GM23338 (cell line): Measurements from ENCODE around the gene RNF6.

Experiments used
- CREB1 ChIP-seq: fragments of 250-450 bp; sonication (Bioruptor Pico); IDR thresholded peaks from 2 replicates; pipeline ENCODE4 v1.5.0; 2020; ENCODE audit warnings: low read depth, mild to moderate bottlenecking, moderate library complexity
- CTCF ChIP-seq, 2 experiments: fragments of 200-600 bp in 1 of 2; sonication (generic) in 1 of 2; conservative IDR thresholded peaks; 2 replicates each; pipeline versions ENCODE4 v1.5.1 to v1.6.1; 2016 to 2017; ENCODE audit warnings: antibody characterized with exemption in 2 of 2, low read depth in 2 of 2, mild to moderate bottlenecking in 2 of 2, moderate library complexity in 1 of 2
- EZH2 ChIP-seq: fragments of 200-600 bp; sonication (generic); IDR thresholded peaks from one replicate; pipeline ENCODE4 v1.8.0; 2017; ENCODE audit warnings: antibody characterized with exemption, mild to moderate bottlenecking, low read depth; ENCODE audit not compliant: unreplicated experiment
- EZH2phosphoT487 ChIP-seq: fragments of 200-600 bp; sonication (generic); IDR thresholded peaks from one replicate; pipeline ENCODE4 v1.8.1; 2018; ENCODE audit warnings: antibody characterized with exemption; ENCODE audit not compliant: unreplicated experiment
- POLR2AphosphoS5 ChIP-seq: IDR thresholded peaks from 2 replicates; pipeline ENCODE4 v1.6.1; 2016; ENCODE audit warnings: antibody characterized with exemption, low read depth
- REST ChIP-seq: IDR thresholded peaks from one replicate; pipeline ENCODE4 v1.6.1; 2018; ENCODE audit warnings: antibody characterized with exemption; ENCODE audit not compliant: unreplicated experiment
- STAT1 ChIP-seq: IDR thresholded peaks from one replicate; pipeline ENCODE4 v1.6.1; 2016; ENCODE audit warnings: antibody characterized with exemption; ENCODE audit not compliant: unreplicated experiment
- TF ChIP-seq, protein P1 (sequence below): IDR thresholded peaks from 2 replicates; pipeline ENCODE4 v1.6.1; 2016; ENCODE audit warnings: antibody characterized with exemption

- no peak for TF ChIP-seq CTCF (conservative IDR thresholded peaks at IDR 0.05; ENCODE audit: low read depth in 2 of 2)
- no peak for TF ChIP-seq EZH2
- TF ChIP-seq EZH2phosphoT487, result no peak
- no peak for TF ChIP-seq REST
- no peak for TF ChIP-seq POLR2AphosphoS5
- TF ChIP-seq STAT1, result no peak
- no peak for TF ChIP-seq CREB1
- TF ChIP-seq, protein P1, sequence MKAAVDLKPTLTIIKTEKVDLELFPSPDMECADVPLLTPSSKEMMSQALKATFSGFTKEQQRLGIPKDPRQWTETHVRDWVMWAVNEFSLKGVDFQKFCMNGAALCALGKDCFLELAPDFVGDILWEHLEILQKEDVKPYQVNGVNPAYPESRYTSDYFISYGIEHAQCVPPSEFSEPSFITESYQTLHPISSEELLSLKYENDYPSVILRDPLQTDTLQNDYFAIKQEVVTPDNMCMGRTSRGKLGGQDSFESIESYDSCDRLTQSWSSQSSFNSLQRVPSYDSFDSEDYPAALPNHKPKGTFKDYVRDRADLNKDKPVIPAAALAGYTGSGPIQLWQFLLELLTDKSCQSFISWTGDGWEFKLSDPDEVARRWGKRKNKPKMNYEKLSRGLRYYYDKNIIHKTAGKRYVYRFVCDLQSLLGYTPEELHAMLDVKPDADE, result no peak
Measured at GRCh38 chr13:26213345-26213744, 8.8 kb downstream of the RNF6 start.
